HepG2 (cell line): ENCODE measurements around the gene MOB3C. TPM values are rescaled to one million over a fixed set of nuclear protein-coding genes. Genes with fewer than 3 reads are reported as not detected.

Source experiments
- ATAC-seq: fragments of 200-7000 bp; cut with Tn5 transposase; 3 replicates; pipeline ENCODE4 v1.9.1; 2020; ENCODE audit warnings: mild to moderate bottlenecking, moderate library complexity
- BruUV-seq: library from RNA; stranded (reverse); fragments of 400-500 nt; replicated peaks from 2 replicates; lab custom pipeline; 2021; lab: Mats Ljungman, UMichigan
- CTCF ChIA-PET: fragments of 300-600 bp; formaldehyde crosslinking; extraction: SDS; loops from one replicate; lab custom pipeline; 2021; ENCODE audit warnings: low total read pairs, inconsistent platforms, low intra/inter-chr PET ratio; lab: Yijun Ruan, JAX
- POLR2A ChIA-PET: fragments of 350-600 bp; sonication (Branson Sonifier 250); formaldehyde crosslinking; loops from one replicate; lab custom pipeline; 2020; ENCODE audit warnings: antibody characterized with exemption, inconsistent platforms; lab: Yijun Ruan, JAX
- DNase-seq: peaks from one replicate; pipeline ENCODE4 v3.0.0-alpha.2; 2015; ENCODE audit warnings: low spot score
- FAIRE-seq: peaks from 3 replicates; lab custom pipeline; 2011; peaks lifted over from hg19 to GRCh38; lab: Jason Lieb, UNC
- H2AFZ ChIP-seq: one replicate; pipeline ENCODE4 v1.6.1; 2011; ENCODE audit warnings: low read length, inconsistent platforms
- H3K27ac ChIP-seq: fragments of 300-600 bp; 3 replicates; pipeline ENCODE4 v1.8.0; 2011; ENCODE audit warnings: mixed run types, mild to moderate bottlenecking, mixed read lengths, low read length, inconsistent platforms; ENCODE audit not compliant: insufficient read depth; ENCODE audit errors: extremely low read length
- H3K27me3 ChIP-seq, 2 experiments: fragments of 200-600 bp in 1 of 2; 2 replicates in 1 of 2; 3 replicates in 1 of 2; pipeline versions ENCODE4 v1.6.0 to v1.8.0; 2011; ENCODE audit warnings: low read length in 2 of 2, mild to moderate bottlenecking in 2 of 2, moderate library complexity in 2 of 2, inconsistent platforms in 1 of 2; ENCODE audit not compliant: insufficient read depth in 2 of 2, control insufficient read depth in 1 of 2
- H3K36me3 ChIP-seq, 2 experiments: fragments of 200-600 bp in 1 of 2; replicated peaks in 1 of 2; 2 replicates in 1 of 2; 3 replicates in 1 of 2; pipeline versions ENCODE4 v1.5.1 to v1.8.0; 2011; ENCODE audit warnings: low read length in 2 of 2, inconsistent platforms in 1 of 2; ENCODE audit not compliant: insufficient read depth in 2 of 2, control insufficient read depth in 1 of 2
- H3K4me1 ChIP-seq: 2 replicates; pipeline ENCODE4 v1.5.1; 2012; ENCODE audit warnings: low read length, inconsistent platforms; ENCODE audit not compliant: insufficient read depth
- H3K4me2 ChIP-seq: 2 replicates; pipeline ENCODE4 v1.6.0; 2011; ENCODE audit warnings: low read depth, low read length, inconsistent platforms
- H3K4me3 ChIP-seq, 3 experiments: fragments of 200-600 bp in 1 of 3; sonication (generic), shearing (Covaris generic) in 1 of 3; replicated peaks in 1 of 3; 2 replicates each; pipeline ENCODE4 v1.5.1; 2011 to 2016; ENCODE audit warnings: low read length in 3 of 3, inconsistent platforms in 2 of 3, low read depth in 2 of 3, mild to moderate bottlenecking in 2 of 3, control low read depth in 1 of 3, mixed read lengths in 1 of 3; ENCODE audit not compliant: insufficient read depth in 1 of 3
- H3K79me2 ChIP-seq: one replicate; pipeline ENCODE4 v1.6.1; 2011; ENCODE audit warnings: low read length, inconsistent platforms; ENCODE audit not compliant: insufficient read depth
- H3K9ac ChIP-seq: 2 replicates; pipeline ENCODE4 v1.6.0; 2011; ENCODE audit warnings: mild to moderate bottlenecking, low read depth, low read length, inconsistent platforms; ENCODE audit not compliant: insufficient read depth
- H3K9me3 ChIP-seq: 2 replicates; pipeline ENCODE4 v1.5.1; 2012; ENCODE audit warnings: mild to moderate bottlenecking, low read length
- H4K20me1 ChIP-seq: 2 replicates; pipeline ENCODE4 v1.6.0; 2011; ENCODE audit warnings: inconsistent platforms, mild to moderate bottlenecking, low read length, moderate library complexity; ENCODE audit not compliant: insufficient read depth
- ATF7-NPFF ChIP-seq: sonication (generic); formaldehyde crosslinking; IDR thresholded peaks from 2 replicates; pipeline ENCODE4 v1.8.1; 2023; ENCODE audit warnings: mild to moderate bottlenecking, low read depth, missing genetic modification reagents, moderate library complexity
- GTF3A ChIP-seq: sonication (generic); formaldehyde crosslinking; conservative IDR thresholded peaks from 2 replicates; pipeline ENCODE4 v1.4.0; 2020; ENCODE audit warnings: mild to moderate bottlenecking, missing genetic modification reagents
- KLF16 ChIP-seq, 2 experiments: sonication (generic) in 1 of 2; formaldehyde crosslinking in 1 of 2; IDR thresholded peaks; 2 replicates each; pipeline versions ENCODE4 v1.6.1 to v1.8.0; 2016 to 2023; ENCODE audit warnings: missing genetic modification reagents in 2 of 2, missing compliant biosample characterization in 1 of 2
- MAFF ChIP-seq: IDR thresholded peaks from 2 replicates; pipeline ENCODE4 v1.6.1; 2011; ENCODE audit warnings: low read depth, low read length, improper control_type of control experiment
- NAIF1 ChIP-seq: sonication (generic); formaldehyde crosslinking; IDR thresholded peaks from 2 replicates; pipeline ENCODE4 v1.5.0; 2020; ENCODE audit warnings: mild to moderate bottlenecking, missing genetic modification reagents, borderline replicate concordance
- SNAI1 ChIP-seq: sonication (generic); formaldehyde crosslinking; IDR thresholded peaks from 2 replicates; pipeline ENCODE4 v1.5.0; 2020; ENCODE audit warnings: mild to moderate bottlenecking, missing genetic modification reagents, borderline replicate concordance
- TRAFD1 ChIP-seq: sonication (generic); formaldehyde crosslinking; IDR thresholded peaks from 2 replicates; pipeline ENCODE4 v1.5.1; 2020; ENCODE audit warnings: missing genetic modification reagents, mild to moderate bottlenecking, borderline replicate concordance
- YEATS4 ChIP-seq: sonication (generic); formaldehyde crosslinking; IDR thresholded peaks from 2 replicates; pipeline ENCODE4 v1.4.0; 2020; ENCODE audit warnings: missing genetic modification reagents, borderline replicate concordance
- ZFAT ChIP-seq: sonication (generic); formaldehyde crosslinking; conservative IDR thresholded peaks from 2 replicates; pipeline ENCODE4 v1.8.1; 2023; ENCODE audit warnings: missing genetic modification reagents, inconsistent platforms
- ZNF317 ChIP-seq: sonication (generic); formaldehyde crosslinking; IDR thresholded peaks from 2 replicates; pipeline ENCODE4 v1.5.0; 2020; ENCODE audit warnings: mild to moderate bottlenecking, missing genetic modification reagents
- ZNF503 ChIP-seq: sonication (generic); formaldehyde crosslinking; IDR thresholded peaks from 2 replicates; pipeline ENCODE4 v1.4.0; 2020; ENCODE audit warnings: missing genetic modification reagents
- ZNF557 ChIP-seq: sonication (generic); formaldehyde crosslinking; IDR thresholded peaks from 2 replicates; pipeline ENCODE4 v1.4.0; 2020; ENCODE audit warnings: missing genetic modification reagents
- ZNF562 ChIP-seq: sonication (generic); formaldehyde crosslinking; IDR thresholded peaks from 2 replicates; pipeline ENCODE4 v1.8.0; 2022; ENCODE audit warnings: missing genetic modification reagents, borderline replicate concordance
- ZNF766 ChIP-seq: sonication (generic); formaldehyde crosslinking; IDR thresholded peaks from 2 replicates; pipeline ENCODE4 v1.5.0; 2020; ENCODE audit warnings: missing genetic modification reagents, borderline replicate concordance
- WGBS: methylation state at CpG from one replicate; pipeline ENCODE4 v1.1.6; 2017; ENCODE audit warnings: low lambda C conversion rate; 5-methylcytosine and 5-hydroxymethylcytosine counted together
- in situ Hi-C: cut with HindIII; loops from 2 replicates; pipeline ENCODE4 v1.10.0; 2017; ENCODE audit warnings: low pct_unique_long_range_greater_than_20kb; ENCODE audit not compliant: extremely low pct_ligation_motif_present
- intact Hi-C: fragments of 100-400 bp; cut with micrococcal nuclease; formaldehyde crosslinking; loops from one replicate; pipeline ENCODE4 v1.10.0; 2022; ENCODE audit not compliant: unreplicated experiment
- polyA plus RNA-seq, 8 experiments: library from polyadenylated mRNA; depleted of rRNA in 3 of 8; stranded (reverse) in 7 of 8; unstranded in 1 of 8; fragments of >200 nt; fragmentation: Illumina TruSeq in 4 of 8; extraction: Trizol in 4 of 8; gene quantifications; 2 replicates each; pipeline versions ENCODE4 v1.2.1 to v1.2.3, GENCODE V29; 2011 to 2016; ENCODE audit warnings: low read depth in 4 of 8, missing spikeins in 1 of 8, mixed read lengths in 1 of 8; ENCODE audit not compliant: insufficient read depth in 1 of 8
- total RNA-seq, 5 experiments: library from RNA; depleted of rRNA; stranded (reverse); fragments of >200 nt; fragmentation: Illumina TruSeq; extraction: Trizol; gene quantifications; 2 replicates each; pipeline ENCODE4 v1.2.3, GENCODE V29; 2016; ENCODE audit warnings: low read depth in 1 of 5

Gene MOB3C
- total and polyA plus RNA-seq, 2 of the 13 experiments (the other 11 are each of a cell fraction or from before 2014, with no cell fraction given): 3.5 to 4.1 TPM

GRCh38 chr1:46582972-46583371 is 33.6 kb downstream of the MOB3C start:
- ATAC-seq (no peak), FAIRE-seq (no peak), DNase-seq (no peak)
- BruUV-seq: no TSS peak
- no peak overlapping the region for H3K9ac ChIP-seq
- in situ Hi-C loops (no loop called here), intact Hi-C loops (no loop called here)
- peaks cover 6% of the 10 kb centered on the region for H3K4me1 ChIP-seq
- no peaks in the 10 kb centered on the region for H3K27me3 ChIP-seq
- no peak overlapping the region for H2AFZ ChIP-seq
- H3K27ac ChIP-seq: no peak overlapping the region
- no peaks in the 10 kb centered on the region for H3K79me2 ChIP-seq
- 94% methylated on average over 7 of the region's 7 CpGs for WGBS
- TF ChIP-seq ZNF503 (CRISPR knock-in tag) (no peak), MAFF (no peak), ZNF766 (CRISPR knock-in tag) (no peak), TRAFD1 (CRISPR knock-in tag) (no peak), ZNF562 (CRISPR knock-in tag) (no peak), SNAI1 (CRISPR knock-in tag) (no peak), GTF3A (no peak), ZFAT (no peak), NAIF1 (CRISPR knock-in tag) (no peak), KLF16 (CRISPR knock-in tag; IDR thresholded peaks at IDR 0.05) (no peak), ZNF317 (CRISPR knock-in tag) (no peak), YEATS4 (CRISPR knock-in tag) (no peak), ATF7-NPFF (CRISPR knock-in tag) (no peak), ZNF557 (CRISPR knock-in tag) (no peak)
- H3K4me2 ChIP-seq: no peak overlapping the region
- ChIA-PET POLR2A (no interaction called here), CTCF (no interaction called here)
- peaks cover 17 to 62% of the 10 kb centered on the region in 2 experiments; a peak in 4 of 5 replicates for H3K36me3 ChIP-seq
- no peaks in the 10 kb centered on the region for H3K9me3 ChIP-seq
- no peaks in the 10 kb centered on the region for H4K20me1 ChIP-seq
- no peak overlapping the region for H3K4me3 ChIP-seq
